Measurements from ENCODE around the gene LSMEM2.
"Not testable (repeated sequence)": the region's sequence is repeated elsewhere in the genome, so short reads cannot be mapped to it uniquely, and the experiment has no call there.

Gene LSMEM2

GRCh38 chr3:50245831-50246516, 32.9 kb upstream of the LSMEM2 start:
- peak; percentile 91 for DNase-seq (ENCODE audit: low read depth)

- peak; percentile 63 for DNase-seq (ENCODE audit: low read depth)
Measured at GRCh38 chr3:50246517-50246954, 32.4 kb upstream of the LSMEM2 start.

- no peak for DNase-seq (ENCODE audit: low read depth)
Measured at GRCh38 chr3:50248387-50248786, 30.5 kb upstream of the LSMEM2 start.

- no peak for DNase-seq (ENCODE audit: low read depth)
Measured at GRCh38 chr3:50249457-50249856, 29.4 kb upstream of the LSMEM2 start.

- no peak for DNase-seq (ENCODE audit: low read depth)
Measured at GRCh38 chr3:50250514-50250913, 28.4 kb upstream of the LSMEM2 start.

GRCh38 chr3:50251220-50251619, 27.7 kb upstream of the LSMEM2 start:
- DNase-seq (ENCODE audit: low read depth) = no peak

DNA sequence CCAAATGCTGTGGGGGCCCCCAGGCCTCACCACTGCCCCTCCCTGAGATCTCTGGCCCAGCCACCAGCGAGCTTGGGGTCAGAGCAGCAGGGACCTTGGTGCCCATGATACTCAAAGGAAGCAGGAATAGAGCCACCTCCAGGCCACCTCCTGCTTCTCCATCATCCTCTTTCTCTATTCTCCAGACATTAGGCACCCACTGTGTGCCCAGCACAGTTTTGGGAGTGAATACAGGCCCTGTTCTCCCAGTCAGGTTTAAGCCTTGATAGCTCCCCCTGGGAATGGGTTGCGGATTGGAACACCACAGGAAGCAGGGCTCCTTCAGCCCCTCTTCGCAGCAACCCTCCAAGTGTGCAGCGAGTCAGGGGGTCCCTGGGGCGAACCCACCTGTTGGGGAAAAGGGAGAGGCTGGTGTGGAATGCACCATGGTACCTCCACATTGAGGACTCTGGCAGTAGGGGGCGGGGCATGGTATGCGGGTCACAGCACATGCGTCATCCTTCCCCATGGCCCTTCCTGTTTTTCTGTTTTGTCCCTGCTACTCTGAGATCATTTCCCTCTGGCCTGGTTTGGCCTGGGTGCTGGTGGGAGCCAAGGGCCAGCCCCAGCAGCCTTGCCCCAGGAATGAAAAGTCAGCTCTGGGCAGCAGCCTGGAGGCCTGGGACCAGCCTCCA, 24.2 kb upstream of the LSMEM2 start:
- no peak for DNase-seq (ENCODE audit: low read depth)

DNA sequence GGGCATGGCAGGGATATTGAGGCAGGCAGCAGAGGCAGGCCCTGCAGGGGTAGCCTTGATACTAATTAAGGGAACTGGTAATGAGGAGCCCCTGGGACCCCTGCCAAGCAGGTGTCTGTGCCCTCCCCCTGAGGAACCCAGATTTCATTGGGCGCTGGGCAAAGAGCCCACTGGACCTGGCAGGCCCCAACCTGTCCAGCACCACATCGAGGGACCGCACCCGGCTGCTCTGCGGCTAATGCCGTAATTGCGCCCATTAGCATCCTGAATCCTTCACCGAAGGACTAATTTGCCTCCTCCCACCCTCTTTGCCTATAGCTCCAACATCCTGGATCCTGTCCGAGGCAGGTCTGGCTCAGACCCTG, 23.7 kb upstream of the LSMEM2 start:
- no peak for DNase-seq (ENCODE audit: low read depth)

- no peak for DNase-seq (ENCODE audit: low read depth)
Measured at GRCh38 chr3:50256978-50257890, 21.7 kb upstream of the LSMEM2 start.

- no peak for DNase-seq (ENCODE audit: low read depth)
Measured at GRCh38 chr3:50258029-50258680, 20.7 kb upstream of the LSMEM2 start.

DNA sequence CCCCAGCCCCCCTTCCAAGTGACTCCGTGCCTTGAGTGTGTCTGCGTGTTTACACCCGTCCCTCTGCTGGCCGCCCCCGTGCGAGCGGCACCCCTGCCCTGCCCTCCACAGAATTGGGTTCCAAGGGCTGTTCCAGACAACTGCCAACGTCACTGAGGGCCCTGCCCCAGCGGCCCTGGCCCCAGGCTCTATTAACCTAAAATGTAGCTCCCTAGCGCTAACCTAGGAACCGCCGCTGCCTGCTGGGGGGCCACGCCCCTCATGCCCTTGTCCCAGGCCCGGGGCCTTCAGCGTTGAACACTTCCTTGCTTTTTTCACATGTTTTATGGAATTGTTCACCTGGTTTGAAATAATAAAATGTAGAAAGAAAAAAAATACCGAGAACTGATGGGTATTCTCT, 19.9 kb upstream of the LSMEM2 start:
- no peak for DNase-seq (ENCODE audit: low read depth)

GRCh38 chr3:50259432-50260026, 19.4 kb upstream of the LSMEM2 start:
- DNase-seq (ENCODE audit: low read depth) = no peak

DNA sequence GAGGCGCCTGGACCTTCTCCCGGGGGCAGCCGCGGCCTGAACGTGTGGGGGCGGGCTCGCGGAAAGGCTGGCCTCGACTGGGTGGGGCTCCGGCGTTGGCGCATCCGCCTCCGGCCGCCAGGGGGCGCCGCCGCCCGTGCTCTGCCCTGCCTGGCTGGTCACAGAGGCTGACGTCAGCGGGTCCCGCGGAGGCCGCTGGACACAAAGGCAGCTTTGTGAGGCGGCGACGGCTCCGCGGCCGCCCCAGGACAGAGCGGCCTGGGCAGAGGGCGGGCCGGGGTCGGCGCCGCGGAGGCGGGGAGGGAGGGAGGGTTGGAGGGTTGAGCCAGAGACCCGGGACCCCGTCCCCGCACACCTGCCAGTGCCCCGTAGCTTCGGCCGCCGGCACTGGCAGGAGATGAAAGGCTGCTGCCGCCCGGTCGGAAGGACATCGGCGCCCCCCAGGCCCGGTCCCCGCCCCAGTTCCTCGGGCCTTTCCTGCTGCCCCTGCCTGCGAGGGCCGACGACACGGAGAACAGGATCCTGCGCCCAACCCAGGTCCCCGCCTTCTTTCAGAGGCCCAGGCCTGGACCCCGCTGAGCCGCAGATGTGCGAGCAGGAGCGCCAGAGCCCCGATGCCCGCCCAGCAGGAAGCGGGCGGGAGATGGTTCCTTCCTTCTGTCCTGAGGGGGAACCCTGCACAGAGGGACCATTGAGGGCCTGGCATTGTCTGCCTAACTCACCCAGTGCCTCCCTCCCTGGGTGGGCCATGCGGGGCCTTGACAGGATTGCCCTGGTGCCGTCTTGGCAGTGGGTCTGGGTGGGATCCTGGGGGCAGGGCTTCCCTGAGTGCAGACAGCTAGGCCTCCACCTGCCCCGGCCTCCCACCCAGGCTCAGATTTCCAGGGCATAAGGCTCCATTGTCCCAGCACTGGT, 18.6 kb upstream of the LSMEM2 start:
- peak; percentile 74 for DNase-seq (ENCODE audit: low read depth)

DNA sequence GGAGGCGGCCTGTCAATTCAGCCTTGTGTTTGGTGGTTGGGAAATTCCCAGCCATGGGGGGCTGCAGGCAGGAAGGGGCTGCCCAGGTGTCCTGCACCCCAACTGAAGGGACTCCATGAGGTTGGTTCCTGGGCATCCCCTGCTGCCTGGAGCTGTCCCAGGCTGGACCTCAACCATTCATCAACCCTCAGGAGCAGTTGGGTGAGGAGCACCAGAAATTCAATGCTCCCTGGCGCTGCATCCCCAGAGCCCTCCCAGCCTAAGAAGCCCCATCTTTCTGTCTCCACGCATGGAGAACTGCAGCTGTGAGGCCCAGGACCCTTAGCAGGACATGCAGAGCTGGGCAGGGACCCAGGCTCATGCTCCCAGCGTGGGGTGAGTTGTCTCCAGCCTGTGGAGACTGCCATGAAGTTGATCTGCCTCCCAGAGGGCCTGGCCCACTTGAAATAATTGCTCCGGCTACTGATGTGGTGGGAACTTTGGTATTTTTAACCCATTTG, 17.9 kb upstream of the LSMEM2 start:
- no peak for DNase-seq (ENCODE audit: low read depth)

GRCh38 chr3:50261505-50261904, 17.4 kb upstream of the LSMEM2 start:
- no peak for DNase-seq (ENCODE audit: low read depth)

- not testable (repeated sequence) for DNase-seq (ENCODE audit: low read depth)
Measured at GRCh38 chr3:50262200-50262599, 16.7 kb upstream of the LSMEM2 start.

DNA sequence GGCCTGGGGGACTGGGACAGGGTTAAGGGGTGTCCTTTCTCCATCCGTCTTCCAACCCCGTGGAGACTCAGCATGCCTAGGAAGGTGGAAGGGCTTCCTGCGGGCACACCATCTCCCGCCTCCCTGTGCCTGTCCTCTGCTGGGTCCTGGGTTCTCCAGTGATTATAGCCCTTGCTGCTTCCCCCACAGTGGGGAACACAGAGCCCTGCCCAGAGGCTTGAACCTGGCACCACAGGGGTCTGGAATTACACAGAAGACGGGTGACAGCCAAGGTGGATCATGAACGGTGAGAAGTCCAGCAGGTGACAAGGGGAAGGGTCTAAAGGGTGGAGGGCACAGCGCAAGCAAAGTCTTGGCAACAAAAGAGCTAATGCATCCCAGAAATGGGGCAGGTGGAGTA, 16.1 kb upstream of the LSMEM2 start:
- no peak for DNase-seq (ENCODE audit: low read depth)

- DNase-seq (ENCODE audit: low read depth) = no peak
Measured at GRCh38 chr3:50263478-50264382, 15.2 kb upstream of the LSMEM2 start.

- DNase-seq (ENCODE audit: low read depth) = no peak
Measured at GRCh38 chr3:50264383-50264963, 14.4 kb upstream of the LSMEM2 start.
